K562 (cell line): ENCODE measurements around the gene TMEM163. TPM values are rescaled to one million over a fixed set of nuclear protein-coding genes. Genes with fewer than 3 reads are reported as not detected.

Experiments used
- ATAC-seq: fragments of 200-7000 bp; cut with Tn5 transposase; 3 replicates; pipeline ENCODE4 v1.9.1; 2020; ENCODE audit warnings: moderate library complexity
- BruUV-seq: library from RNA; stranded (reverse); fragments of 400-500 nt; replicated peaks from 2 replicates; lab custom pipeline; 2021; lab: Mats Ljungman, UMichigan
- CTCF ChIA-PET: fragments of 300-600 bp; formaldehyde crosslinking; extraction: SDS; loops from one replicate; lab custom pipeline; 2021; ENCODE audit warnings: low intra/inter-chr PET ratio; lab: Yijun Ruan, JAX
- POLR2A ChIA-PET: fragments of 300-600, 350-650 bp; sonication (Branson Sonifier 250); formaldehyde crosslinking; extraction: SDS; loops from one replicate; lab custom pipeline; 2021; ENCODE audit warnings: antibody characterized with exemption, inconsistent platforms; lab: Yijun Ruan, JAX
- DNase-seq, 4 experiments: peaks; one replicate each; pipeline versions ENCODE4 v3.0.0 to v3.0.0-alpha.2; 2011 to 2018; ENCODE audit warnings: low spot score in 3 of 4, mixed read lengths in 3 of 4; ENCODE audit errors: extremely low read depth in 1 of 4
- FAIRE-seq: peaks from 2 replicates; lab custom pipeline; 2011; peaks lifted over from hg19 to GRCh38; lab: Jason Lieb, UNC
- H2AFZ ChIP-seq: 2 replicates; pipeline ENCODE4 v1.6.0; 2011; ENCODE audit warnings: low read depth, low read length, control low read depth, inconsistent platforms
- H3K27ac ChIP-seq: fragments of 200-600 bp; 3 replicates; pipeline ENCODE4 v1.8.0; 2011; ENCODE audit warnings: low read depth, mild to moderate bottlenecking, control low read depth, inconsistent platforms, low read length, moderate library complexity, mixed read lengths; ENCODE audit errors: extremely low read depth
- H3K27me3 ChIP-seq, 2 experiments: fragments of 300-600 bp in 1 of 2; 2 replicates in 1 of 2; 3 replicates in 1 of 2; pipeline versions ENCODE4 v1.6.0 to v1.8.0; 2011; ENCODE audit warnings: inconsistent platforms in 2 of 2, low read length in 2 of 2, mild to moderate bottlenecking in 1 of 2, mixed read lengths in 1 of 2, moderate library complexity in 1 of 2; ENCODE audit not compliant: control insufficient read depth in 2 of 2, insufficient read depth in 2 of 2
- H3K36me3 ChIP-seq: fragments of 300-600 bp; 3 replicates; pipeline ENCODE4 v1.8.0; 2011; ENCODE audit warnings: mild to moderate bottlenecking, low read length, inconsistent platforms; ENCODE audit not compliant: control insufficient read depth, insufficient read depth
- H3K4me1 ChIP-seq, 2 experiments: fragments of 200-600 bp in 1 of 2; replicated peaks in 1 of 2; 2 replicates in 1 of 2; 3 replicates in 1 of 2; pipeline versions ENCODE4 v1.5.1 to v1.8.0; 2011; ENCODE audit warnings: inconsistent platforms in 2 of 2, low read length in 2 of 2, mild to moderate bottlenecking in 1 of 2, mixed read lengths in 1 of 2, moderate library complexity in 1 of 2; ENCODE audit not compliant: control insufficient read depth in 2 of 2, insufficient read depth in 2 of 2
- H3K4me2 ChIP-seq: 2 replicates; pipeline ENCODE4 v1.6.1; 2011; ENCODE audit warnings: low read length, control low read depth, inconsistent platforms, mixed read lengths; ENCODE audit not compliant: insufficient read depth
- H3K4me3 ChIP-seq: fragments of 200-600 bp; sonication (generic), shearing (Covaris generic); 2 replicates; pipeline ENCODE4 v1.5.1; 2016; ENCODE audit warnings: control low read depth, inconsistent platforms
- H3K79me2 ChIP-seq: fragments of 200-600 bp; 3 replicates; pipeline ENCODE4 v1.8.0; 2011; ENCODE audit warnings: low read length, inconsistent platforms; ENCODE audit not compliant: control insufficient read depth, insufficient read depth
- H3K9ac ChIP-seq, 2 experiments: 2 replicates each; pipeline versions ENCODE4 v1.6.0 to v1.6.1; 2011; ENCODE audit warnings: low read depth in 2 of 2, low read length in 2 of 2, control low read depth in 1 of 2, inconsistent platforms in 1 of 2, mild to moderate bottlenecking in 1 of 2, mixed read lengths in 1 of 2; ENCODE audit not compliant: insufficient read depth in 1 of 2
- H3K9me1 ChIP-seq: one replicate; pipeline ENCODE4 v1.6.0; 2011; ENCODE audit warnings: inconsistent platforms, mild to moderate bottlenecking, low read length, moderate library complexity; ENCODE audit not compliant: control insufficient read depth, insufficient read depth
- H3K9me3 ChIP-seq: replicated peaks from 2 replicates; pipeline ENCODE4 v1.5.1; 2011; ENCODE audit warnings: low read depth, low read length, inconsistent platforms; ENCODE audit not compliant: control insufficient read depth, insufficient read depth
- H4K20me1 ChIP-seq: replicated peaks from 2 replicates; pipeline ENCODE4 v1.6.1; 2011; ENCODE audit warnings: low read length, inconsistent platforms, mixed read lengths; ENCODE audit not compliant: control insufficient read depth, insufficient read depth
- C11orf30 ChIP-seq: fragments of 450-650 bp; IDR thresholded peaks from 2 replicates; pipeline ENCODE4 v1.6.1; 2016; ENCODE audit warnings: low read depth, mild to moderate bottlenecking
- DACH1 ChIP-seq: fragments of 450-650 bp; IDR thresholded peaks from 2 replicates; pipeline ENCODE4 v1.6.1; 2018; ENCODE audit not compliant: partially characterized antibody
- FOSL1 ChIP-seq: fragments of 200-800 bp; sonication (Bioruptor generic); conservative IDR thresholded peaks from 2 replicates; pipeline ENCODE4 v1.6.1; 2016; ENCODE audit warnings: missing genetic modification characterization, missing compliant biosample characterization
- GABPA ChIP-seq: fragments of 200-800 bp; sonication (Bioruptor generic); conservative IDR thresholded peaks from 2 replicates; pipeline ENCODE4 v1.6.1; 2016; ENCODE audit warnings: low read depth, missing genetic modification characterization, missing compliant biosample characterization
- HDAC3 ChIP-seq: fragments of 450-650 bp; IDR thresholded peaks from 2 replicates; pipeline ENCODE4 v1.6.1; 2018; ENCODE audit warnings: borderline replicate concordance, mild to moderate bottlenecking, moderate library complexity; ENCODE audit not compliant: partially characterized antibody
- JUND ChIP-seq, 2 experiments: IDR thresholded peaks; 2 replicates in 1 of 2; 3 replicates in 1 of 2; pipeline ENCODE4 v1.6.1; 2011; ENCODE audit warnings: borderline replicate concordance in 2 of 2, low read depth in 2 of 2, low read length in 2 of 2, improper control_type of control experiment in 1 of 2, missing biosample characterization in 1 of 2, missing genetic modification characterization in 1 of 2, missing genetic modification reagents in 1 of 2
- KDM4B ChIP-seq, 2 experiments: fragments of 450-650 bp in 1 of 2; sonication (generic) in 1 of 2; IDR thresholded peaks; 2 replicates each; pipeline ENCODE4 v1.6.1; 2016 to 2017; ENCODE audit warnings: borderline replicate concordance in 2 of 2, antibody characterized with exemption in 1 of 2, low read depth in 1 of 2, mild to moderate bottlenecking in 1 of 2
- KLF1 ChIP-seq: fragments of 450-650 bp; IDR thresholded peaks from 2 replicates; pipeline ENCODE4 v1.6.1; 2016; ENCODE audit warnings: missing genetic modification characterization, missing compliant biosample characterization
- MAFG ChIP-seq: fragments of 450-650 bp; conservative IDR thresholded peaks from 2 replicates; pipeline ENCODE4 v1.6.1; 2016; ENCODE audit warnings: missing genetic modification characterization, missing compliant biosample characterization
- NR2C2 ChIP-seq, 2 experiments: fragments of 200-800 bp in 1 of 2; sonication (Bioruptor generic) in 1 of 2; sonication (generic) in 1 of 2; formaldehyde crosslinking in 1 of 2; IDR thresholded peaks; 2 replicates each; pipeline versions ENCODE4 v1.6.1 to v1.8.0; 2016 to 2022; ENCODE audit warnings: mild to moderate bottlenecking in 1 of 2, missing compliant biosample characterization in 1 of 2, missing genetic modification characterization in 1 of 2, missing genetic modification reagents in 1 of 2
- RFX1 ChIP-seq: fragments of 450-650 bp; IDR thresholded peaks from 2 replicates; pipeline ENCODE4 v1.6.1; 2016; ENCODE audit warnings: mild to moderate bottlenecking, moderate library complexity
- SRSF3 ChIP-seq: fragments of 200-400 bp; formaldehyde crosslinking; IDR thresholded peaks from 2 replicates; pipeline ENCODE4 v1.6.1; 2016; ENCODE audit warnings: mild to moderate bottlenecking, low read length, moderate library complexity; ENCODE audit not compliant: insufficient read depth
- ZFP1 ChIP-seq: fragments of 450-650 bp; formaldehyde crosslinking; IDR thresholded peaks from 2 replicates; pipeline ENCODE4 v1.4.0; 2020; ENCODE audit warnings: mild to moderate bottlenecking, mixed read lengths
- WGBS: fragments of 100-300 bp; shearing (Covaris generic); methylation state at CpG from one replicate; pipeline ENCODE4 v1.1.6; 2016; ENCODE audit warnings: low coverage, mixed read lengths; ENCODE audit not compliant: insufficient coverage; ENCODE audit errors: missing lambda C conversion rate; 5-methylcytosine and 5-hydroxymethylcytosine counted together
- in situ Hi-C: fragments of 300-500 bp; cut with MboI; formaldehyde crosslinking; loops from 4 replicates; pipeline ENCODE4 v1.15.0; 2018; ENCODE audit warnings: inconsistent platforms, mixed read lengths
- intact Hi-C: fragments of 100-400 bp; cut with micrococcal nuclease; formaldehyde crosslinking; loops from 2 replicates; pipeline ENCODE4 v1.14.2; 2022
- polyA plus RNA-seq, 8 experiments: library from polyadenylated mRNA; depleted of rRNA in 4 of 8; stranded (reverse) in 5 of 8; unstranded in 3 of 8; fragments of >200 nt; fragmentation: Nextera tagmentation in 2 of 8; fragmentation: Illumina TruSeq in 1 of 8; extraction: Ambion mirVana in 2 of 8; extraction: Trizol in 1 of 8; gene quantifications; 2 replicates each; pipeline versions ENCODE4 v1.2.1 to v1.2.3, GENCODE V29; 2011 to 2014; ENCODE audit warnings: inconsistent platforms in 1 of 8, missing spikeins in 1 of 8
- total RNA-seq, 7 experiments: library from RNA; depleted of rRNA in 6 of 7; stranded (reverse); fragments of >200 nt in 6 of 7; fragmentation: Illumina TruSeq in 2 of 7; extraction: Trizol in 2 of 7; gene quantifications; 2 replicates each; pipeline versions ENCODE4 v1.2.1 to v1.2.3, GENCODE V29; 2011 to 2021; ENCODE audit warnings: low replicate concordance in 1 of 7
- TF ChIP-seq, protein P1 (sequence below), 2 experiments: fragments of 450-650 bp in 1 of 2; sonication (generic) in 1 of 2; formaldehyde crosslinking in 1 of 2; IDR thresholded peaks in 1 of 2; conservative IDR thresholded peaks in 1 of 2; 2 replicates each; pipeline versions ENCODE4 v1.6.1 to v1.8.1; 2016 to 2023; ENCODE audit warnings: mild to moderate bottlenecking in 2 of 2, moderate library complexity in 2 of 2, inconsistent platforms in 1 of 2, missing genetic modification reagents in 1 of 2

The TMEM163 gene
- total and polyA plus RNA-seq, 9 of the 15 experiments (the other 6 are each of a cell fraction or from before 2014, with no cell fraction given) = 0.04 to 0.68 (median 0.16) TPM; not detected in 3

DNA sequence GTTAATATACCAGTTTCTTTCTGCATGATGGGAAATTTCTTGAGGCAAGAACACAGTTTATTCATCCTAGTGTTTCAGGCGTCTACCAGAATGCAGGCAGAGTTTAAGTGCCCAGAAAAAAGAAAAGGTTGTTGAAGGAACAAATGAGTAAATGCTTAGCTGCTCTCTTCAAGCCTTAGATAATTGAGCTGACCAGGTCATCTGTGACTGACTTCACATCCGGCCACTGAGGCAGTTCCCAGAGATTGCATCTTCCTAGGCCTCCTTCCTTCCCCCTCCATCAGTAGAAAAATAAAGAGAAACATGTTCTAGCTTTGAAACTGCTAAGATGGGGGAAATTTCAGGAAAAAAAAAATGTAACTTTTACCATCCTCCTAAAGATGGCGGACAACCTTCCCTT, 9.4 kb upstream of the TMEM163 start:
- CTCF ChIA-PET = no interaction called here
- POLR2A ChIA-PET = no interaction called here
- Histone ChIP-seq H3K4me1 (peaks cover 0 to 6% of the 10 kb centered on the region in 2 experiments; a peak in 2 of 5 replicates), H3K4me3 (no peak overlapping the region), H3K79me2 (no peaks in the 10 kb centered on the region), H2AFZ (no peak overlapping the region), H3K9me3 (no peaks in the 10 kb centered on the region), H3K9ac (no peak overlapping the region), H3K27me3 (peaks cover 0 to 4% of the 10 kb centered on the region in 2 experiments; a peak in 1 of 5 replicates), H4K20me1 (no peaks in the 10 kb centered on the region), H3K9me1 (no peaks in the 10 kb centered on the region), H3K36me3 (no peaks in the 10 kb centered on the region), H3K27ac (no peak overlapping the region), H3K4me2 (no peak overlapping the region)
- no peak for DNase-seq
- BruUV-seq = no TSS peak
- ATAC-seq = no peak
- WGBS = 15% methylated on average over 3 of the region's 3 CpGs
- intact Hi-C loops (no loop called here), in situ Hi-C loops (no loop called here)
- no peak for FAIRE-seq
- no peak for TF ChIP-seq KLF1 (tag)
- no peak for TF ChIP-seq NR2C2 (CRISPR knock-in tag; IDR thresholded peaks at IDR 0.05)
- 0 out of 2 replicates have a peak, but pooled peaks have one; percentile 16 for TF ChIP-seq NR2C2 (tag; IDR thresholded peaks at IDR 0.05)
- no peak for TF ChIP-seq HDAC3
- TF ChIP-seq GABPA (tag) = peak; percentile 50; the same call in 1 of the 2 replicates
- TF ChIP-seq SRSF3 = no peak

DNA sequence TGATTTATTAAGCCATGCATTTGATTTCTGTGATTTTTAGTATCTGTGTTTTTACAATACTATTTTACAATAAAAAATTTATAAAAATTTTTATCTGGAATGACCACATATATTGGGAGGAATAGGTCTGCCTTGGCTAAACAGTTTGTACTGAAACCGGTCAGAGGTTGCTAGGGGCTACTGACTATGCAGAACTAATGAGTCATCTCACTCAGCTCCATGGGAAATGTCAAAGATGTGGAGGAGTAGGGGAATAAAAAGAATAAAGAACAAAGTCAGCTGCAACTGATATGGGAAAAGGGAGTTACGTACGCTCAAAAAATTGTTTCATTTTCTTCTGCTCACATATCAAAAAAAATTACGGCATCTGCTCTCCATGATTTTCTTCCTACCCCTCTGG, 8.6 kb upstream of the TMEM163 start:
- H3K4me2 ChIP-seq = no peak overlapping the region
- intact Hi-C loops (no loop called here), in situ Hi-C loops (no loop called here)
- no peak overlapping the region for H2AFZ ChIP-seq
- H3K9ac ChIP-seq = no peak overlapping the region
- FAIRE-seq (no peak), DNase-seq (no peak), ATAC-seq (no peak)
- TF ChIP-seq FOSL1 (tag) = peak; percentile 75
- TF ChIP-seq, protein P1, sequence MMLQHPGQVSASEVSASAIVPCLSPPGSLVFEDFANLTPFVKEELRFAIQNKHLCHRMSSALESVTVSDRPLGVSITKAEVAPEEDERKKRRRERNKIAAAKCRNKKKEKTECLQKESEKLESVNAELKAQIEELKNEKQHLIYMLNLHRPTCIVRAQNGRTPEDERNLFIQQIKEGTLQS (IDR thresholded peaks at IDR 0.05) = peak; percentile 48; the same call in 1 of the 2 replicates
- TF ChIP-seq, protein P1 (CRISPR knock-in tag; conservative IDR thresholded peaks at IDR 0.05) = no peak
- TF ChIP-seq DACH1 = no peak
- TF ChIP-seq KDM4B (IDR thresholded peaks at IDR 0.05; ENCODE audit: borderline replicate concordance in 2 of 2, low read depth in 1 of 2) = no peak
- no peak for TF ChIP-seq ZFP1 (CRISPR knock-in tag)
- 0 out of 2 replicates have a peak, but pooled peaks have one; percentile 16 for TF ChIP-seq MAFG (tag)
- peak; percentile 51 for TF ChIP-seq JUND (IDR thresholded peaks at IDR 0.05; ENCODE audit: borderline replicate concordance, low read depth, low read length)
- TF ChIP-seq JUND (tag; IDR thresholded peaks at IDR 0.05; ENCODE audit: borderline replicate concordance, low read depth, low read length) = peak; percentile 45; the same call in 1 of the 3 replicates
- 0 out of 2 replicates have a peak, but pooled peaks have one; percentile 18 for TF ChIP-seq C11orf30
- TF ChIP-seq RFX1 = peak; percentile 63
- H3K9me3 ChIP-seq = no peaks in the 10 kb centered on the region
- POLR2A ChIA-PET = no interaction called here
- no peak overlapping the region for H3K4me3 ChIP-seq
- no peaks in the 10 kb centered on the region for H3K36me3 ChIP-seq
- CTCF ChIA-PET = no interaction called here
- no peak overlapping the region for H3K27ac ChIP-seq
- WGBS = 2% methylated on average over 4 of the region's 4 CpGs
- peaks cover 0 to 6% of the 10 kb centered on the region in 2 experiments; a peak in 2 of 5 replicates for H3K4me1 ChIP-seq
- H3K9me1 ChIP-seq = no peaks in the 10 kb centered on the region
- no TSS peak for BruUV-seq
- no peaks in the 10 kb centered on the region for H3K79me2 ChIP-seq
- peaks cover 0 to 4% of the 10 kb centered on the region in 2 experiments; a peak in 1 of 5 replicates for H3K27me3 ChIP-seq
- H4K20me1 ChIP-seq = no peaks in the 10 kb centered on the region
